Measurements from ENCODE around the gene GRIK3. TPM values are rescaled to one million over a fixed set of nuclear protein-coding genes. Genes with fewer than 3 reads are reported as not detected.

The GRIK3 gene
- total RNA-seq, 4 donors from 2014 or later, result 0.75 to 9.8 (median 1.2) TPM

DNA sequence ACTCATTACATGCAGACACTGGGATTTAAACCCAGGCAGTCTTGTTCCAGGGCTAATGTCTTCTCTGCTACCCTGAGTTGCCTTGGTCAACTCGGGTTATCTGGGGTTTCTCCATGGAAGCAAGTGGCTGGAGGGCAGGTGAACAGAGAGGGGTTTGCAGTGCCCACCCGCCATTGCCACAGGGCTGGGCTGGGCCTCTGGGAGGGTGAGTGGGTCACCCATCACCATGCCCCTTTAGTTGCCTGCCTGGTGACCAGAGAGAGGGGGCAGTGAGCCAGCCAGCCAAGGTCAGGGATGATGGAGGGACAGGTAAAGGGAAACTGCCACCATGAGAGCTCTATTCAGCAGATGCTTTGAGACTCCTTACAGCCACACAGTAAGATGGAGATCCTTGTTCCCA lies 53.2 kb downstream of the GRIK3 start:
- Histone ChIP-seq H3K4me3 (no peak overlapping the region), H3K4me1 (no peaks in the 10 kb centered on the region), H3K27ac (no peak overlapping the region), H3K27me3 (peaks cover 6% of the 10 kb centered on the region), H3K9me3 (no peaks in the 10 kb centered on the region), H3K36me3 (no peaks in the 10 kb centered on the region)
- TF ChIP-seq POLR2AphosphoS5 (IDR thresholded peaks at IDR 0.05) (no peak), POLR2A (IDR thresholded peaks at IDR 0.05) (no peak)
- intact Hi-C loops (cut with DNase I; ENCODE audit: low total_unique reads) (no loop called here), in situ Hi-C loops (cut with MboI; ENCODE audit: low pct_ligation_motif_present in 1 of 4, low pct_unique_long_range_greater_than_20kb in 1 of 4, low sequenced_read_pairs in 3 of 4) (no loop called here)
- DNase-seq, result no peak
- 67 to 81% methylated on average over 1 to 2 of the region's 2 CpGs for WGBS, 2 donors (ENCODE audit: low coverage in 1 of 2)

- H3K36me3 ChIP-seq, result no peaks in the 10 kb centered on the region
- WGBS, 2 donors (ENCODE audit: low coverage in 1 of 2), result 79 to 80% methylated on average over 2 to 9 of the region's 9 CpGs
- H3K27me3 ChIP-seq, result peaks cover 6% of the 10 kb centered on the region
- H3K4me1 ChIP-seq, result no peaks in the 10 kb centered on the region
- H3K27ac ChIP-seq, result no peak overlapping the region
- intact Hi-C loops (cut with DNase I; ENCODE audit: low total_unique reads), result no loop called here
- H3K4me3 ChIP-seq, result no peak overlapping the region
- no peaks in the 10 kb centered on the region for H3K9me3 ChIP-seq
- in situ Hi-C loops (cut with MboI; ENCODE audit: low pct_ligation_motif_present in 1 of 4, low pct_unique_long_range_greater_than_20kb in 1 of 4, low sequenced_read_pairs in 3 of 4), result no loop called here
- TF ChIP-seq POLR2AphosphoS5 (IDR thresholded peaks at IDR 0.05) (no peak), POLR2A (IDR thresholded peaks at IDR 0.05) (no peak), EP300 (IDR thresholded peaks at IDR 0.05; ENCODE audit: low read depth) (no peak)
- TF ChIP-seq, protein P1, sequence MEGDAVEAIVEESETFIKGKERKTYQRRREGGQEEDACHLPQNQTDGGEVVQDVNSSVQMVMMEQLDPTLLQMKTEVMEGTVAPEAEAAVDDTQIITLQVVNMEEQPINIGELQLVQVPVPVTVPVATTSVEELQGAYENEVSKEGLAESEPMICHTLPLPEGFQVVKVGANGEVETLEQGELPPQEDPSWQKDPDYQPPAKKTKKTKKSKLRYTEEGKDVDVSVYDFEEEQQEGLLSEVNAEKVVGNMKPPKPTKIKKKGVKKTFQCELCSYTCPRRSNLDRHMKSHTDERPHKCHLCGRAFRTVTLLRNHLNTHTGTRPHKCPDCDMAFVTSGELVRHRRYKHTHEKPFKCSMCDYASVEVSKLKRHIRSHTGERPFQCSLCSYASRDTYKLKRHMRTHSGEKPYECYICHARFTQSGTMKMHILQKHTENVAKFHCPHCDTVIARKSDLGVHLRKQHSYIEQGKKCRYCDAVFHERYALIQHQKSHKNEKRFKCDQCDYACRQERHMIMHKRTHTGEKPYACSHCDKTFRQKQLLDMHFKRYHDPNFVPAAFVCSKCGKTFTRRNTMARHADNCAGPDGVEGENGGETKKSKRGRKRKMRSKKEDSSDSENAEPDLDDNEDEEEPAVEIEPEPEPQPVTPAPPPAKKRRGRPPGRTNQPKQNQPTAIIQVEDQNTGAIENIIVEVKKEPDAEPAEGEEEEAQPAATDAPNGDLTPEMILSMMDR (IDR thresholded peaks at IDR 0.05), result no peak
- no peak for DNase-seq
Measured at GRCh38 chr1:36977731-36978406, 56.4 kb downstream of the GRIK3 start.

- Histone ChIP-seq H3K36me3 (no peaks in the 10 kb centered on the region), H3K4me3 (no peak overlapping the region), H3K9me3 (no peaks in the 10 kb centered on the region), H3K4me1 (no peaks in the 10 kb centered on the region), H3K27ac (no peak overlapping the region), H3K27me3 (no peaks in the 10 kb centered on the region)
- intact Hi-C loops (cut with DNase I; ENCODE audit: low total_unique reads), result no loop called here
- no peak for TF ChIP-seq POLR2AphosphoS5 (IDR thresholded peaks at IDR 0.05)
- no peak for TF ChIP-seq EP300 (IDR thresholded peaks at IDR 0.05; ENCODE audit: low read depth)
- TF ChIP-seq POLR2A (IDR thresholded peaks at IDR 0.05), result no peak
- TF ChIP-seq, protein P1 (IDR thresholded peaks at IDR 0.05), result no peak
- DNase-seq, result no peak
- in situ Hi-C loops (cut with MboI; ENCODE audit: low pct_ligation_motif_present in 1 of 4, low pct_unique_long_range_greater_than_20kb in 1 of 4, low sequenced_read_pairs in 3 of 4), result no loop called here
- 40 to 47% methylated on average over 4 to 5 of the region's 5 CpGs for WGBS, 2 donors (ENCODE audit: low coverage in 1 of 2)
Measured at GRCh38 chr1:36975642-36976041, 58.7 kb downstream of the GRIK3 start.

DNA sequence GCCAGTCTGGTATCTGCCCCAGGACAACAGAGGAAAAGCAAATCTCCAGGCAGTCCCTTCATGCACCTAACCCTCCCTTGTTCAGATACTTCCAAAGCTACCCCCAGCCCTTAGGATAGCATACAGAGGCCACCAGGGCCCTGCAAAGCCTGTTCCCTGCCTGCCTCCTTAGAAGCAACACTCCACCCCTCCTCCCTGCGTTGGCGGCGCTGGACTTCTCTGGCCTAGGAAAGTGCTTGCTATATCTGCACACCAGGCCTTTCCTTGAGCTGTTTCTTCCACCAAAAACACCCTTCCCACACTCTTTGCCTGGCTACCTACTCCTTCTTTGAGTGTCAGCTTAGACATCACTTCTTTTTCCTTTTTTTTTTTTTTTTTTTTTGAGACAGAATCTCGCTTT lies 61.3 kb downstream of the GRIK3 start:
- intact Hi-C loops (cut with DNase I; ENCODE audit: low total_unique reads), result no loop called here
- 67 to 90% methylated on average over 1 to 4 of the region's 4 CpGs for WGBS, 2 donors (ENCODE audit: low coverage in 1 of 2)
- TF ChIP-seq, protein P1 (IDR thresholded peaks at IDR 0.05), result no peak
- TF ChIP-seq POLR2AphosphoS5 (IDR thresholded peaks at IDR 0.05) (no peak), EP300 (IDR thresholded peaks at IDR 0.05; ENCODE audit: low read depth) (no peak), POLR2A (IDR thresholded peaks at IDR 0.05) (no peak)
- H3K27ac ChIP-seq, result no peak overlapping the region
- DNase-seq, result no peak
- H3K27me3 ChIP-seq, result no peaks in the 10 kb centered on the region
- no peaks in the 10 kb centered on the region for H3K36me3 ChIP-seq
- no peak overlapping the region for H3K4me3 ChIP-seq
- H3K4me1 ChIP-seq, result no peaks in the 10 kb centered on the region
- H3K9me3 ChIP-seq, result no peaks in the 10 kb centered on the region
- in situ Hi-C loops (cut with MboI; ENCODE audit: low pct_ligation_motif_present in 1 of 4, low pct_unique_long_range_greater_than_20kb in 1 of 4, low sequenced_read_pairs in 3 of 4), result no loop called here
